ENCODE measurements around the gene RABGAP1L.

RABGAP1L gene

GRCh38 chr1:174949061-174949460 lies 789.7 kb downstream of the RABGAP1L start:
- no peak overlapping the region for H2AFZ ChIP-seq (ENCODE audit: low read depth, low read length)
- TF ChIP-seq EZH2phosphoT487 (IDR thresholded peaks at IDR 0.05; ENCODE audit: low read depth) (no peak), CTCF (IDR thresholded peaks at IDR 0.05; ENCODE audit: low read depth, low read length) (no peak)
- H4K20me1 ChIP-seq (ENCODE audit: insufficient read depth, low read length): peaks cover 3% of the 10 kb centered on the region; the same call in 1 of the 2 replicates
- no peak overlapping the region for H3K4me3 ChIP-seq (ENCODE audit: low read length)
- H3K9ac ChIP-seq (ENCODE audit: low read length): no peak overlapping the region
- no peaks in the 10 kb centered on the region for H3K36me3 ChIP-seq (replicated peaks; ENCODE audit: low read depth, low read length)
- no peaks in the 10 kb centered on the region for H3K27me3 ChIP-seq (ENCODE audit: low read depth, low read length)
- H3K4me2 ChIP-seq (ENCODE audit: low read length): no peak overlapping the region
- peaks cover 18% of the 10 kb centered on the region for H3K4me1 ChIP-seq (ENCODE audit: low read length)
- H3K79me2 ChIP-seq (ENCODE audit: low read length): no peaks in the 10 kb centered on the region
- H3K27ac ChIP-seq (ENCODE audit: low read length): no peak overlapping the region
- H3K9me3 ChIP-seq (ENCODE audit: insufficient read depth, low read length): no peaks in the 10 kb centered on the region

- TF ChIP-seq EZH2phosphoT487 (IDR thresholded peaks at IDR 0.05; ENCODE audit: low read depth): no peak
- TF ChIP-seq CTCF (IDR thresholded peaks at IDR 0.05; ENCODE audit: low read depth, low read length): no peak
- H3K27ac ChIP-seq (ENCODE audit: low read length): no peak overlapping the region
- peaks cover 24% of the 10 kb centered on the region for H3K4me1 ChIP-seq (ENCODE audit: low read length)
- no peaks in the 10 kb centered on the region for H3K9me3 ChIP-seq (ENCODE audit: insufficient read depth, low read length)
- H3K4me3 ChIP-seq (ENCODE audit: low read length): no peak overlapping the region
- H4K20me1 ChIP-seq (ENCODE audit: insufficient read depth, low read length): peaks cover 3% of the 10 kb centered on the region; the same call in 1 of the 2 replicates
- no peak overlapping the region for H3K9ac ChIP-seq (ENCODE audit: low read length)
- H3K36me3 ChIP-seq (replicated peaks; ENCODE audit: low read depth, low read length): no peaks in the 10 kb centered on the region
- no peak overlapping the region for H3K4me2 ChIP-seq (ENCODE audit: low read length)
- H3K79me2 ChIP-seq (ENCODE audit: low read length): no peaks in the 10 kb centered on the region
- H3K27me3 ChIP-seq (ENCODE audit: low read depth, low read length): no peaks in the 10 kb centered on the region
- H2AFZ ChIP-seq (ENCODE audit: low read depth, low read length): no peak overlapping the region
Observed at GRCh38 chr1:174949645-174950044, 790.3 kb downstream of the RABGAP1L start.

GRCh38 chr1:174953285-174954072 lies 794.2 kb downstream of the RABGAP1L start:
- peaks cover 32% of the 10 kb centered on the region for H3K4me1 ChIP-seq (ENCODE audit: low read length)
- no peaks in the 10 kb centered on the region for H3K9me3 ChIP-seq (ENCODE audit: insufficient read depth, low read length)
- H3K4me3 ChIP-seq (ENCODE audit: low read length): peak overlapping the region; percentile 67
- peaks cover 3% of the 10 kb centered on the region for H3K36me3 ChIP-seq (replicated peaks; ENCODE audit: low read depth, low read length)
- TF ChIP-seq EZH2phosphoT487 (IDR thresholded peaks at IDR 0.05; ENCODE audit: low read depth) (no peak), CTCF (IDR thresholded peaks at IDR 0.05; ENCODE audit: low read depth, low read length) (no peak)
- no peaks in the 10 kb centered on the region for H3K79me2 ChIP-seq (ENCODE audit: low read length)
- H3K27me3 ChIP-seq (ENCODE audit: low read depth, low read length): no peaks in the 10 kb centered on the region
- H4K20me1 ChIP-seq (ENCODE audit: insufficient read depth, low read length): peaks cover 7% of the 10 kb centered on the region; the same call in 1 of the 2 replicates
- H3K9ac ChIP-seq (ENCODE audit: low read length): peak overlapping the region; percentile 14; the same call in 1 of the 2 replicates
- H2AFZ ChIP-seq (ENCODE audit: low read depth, low read length): no peak overlapping the region
- H3K27ac ChIP-seq (ENCODE audit: low read length): peak overlapping the region; percentile 62
- H3K4me2 ChIP-seq (ENCODE audit: low read length): peak overlapping the region; percentile 82

- H3K4me1 ChIP-seq (ENCODE audit: low read length): peaks cover 32% of the 10 kb centered on the region
- no peaks in the 10 kb centered on the region for H3K9me3 ChIP-seq (ENCODE audit: insufficient read depth, low read length)
- no peak overlapping the region for H3K27ac ChIP-seq (ENCODE audit: low read length)
- TF ChIP-seq EZH2phosphoT487 (IDR thresholded peaks at IDR 0.05; ENCODE audit: low read depth) (no peak), CTCF (IDR thresholded peaks at IDR 0.05; ENCODE audit: low read depth, low read length) (no peak)
- H3K36me3 ChIP-seq (replicated peaks; ENCODE audit: low read depth, low read length): peaks cover 3% of the 10 kb centered on the region
- no peak overlapping the region for H3K9ac ChIP-seq (ENCODE audit: low read length)
- H3K4me2 ChIP-seq (ENCODE audit: low read length): peak overlapping the region; percentile 82
- H3K79me2 ChIP-seq (ENCODE audit: low read length): no peaks in the 10 kb centered on the region
- no peak overlapping the region for H2AFZ ChIP-seq (ENCODE audit: low read depth, low read length)
- H3K27me3 ChIP-seq (ENCODE audit: low read depth, low read length): no peaks in the 10 kb centered on the region
- H3K4me3 ChIP-seq (ENCODE audit: low read length): peak overlapping the region; percentile 67
- peaks cover 7% of the 10 kb centered on the region; the same call in 1 of the 2 replicates for H4K20me1 ChIP-seq (ENCODE audit: insufficient read depth, low read length)
Observed at GRCh38 chr1:174954073-174954460, 794.7 kb downstream of the RABGAP1L start.
